H1 (cell line): ENCODE results near the gene ANXA2. TPM values are rescaled to one million over a fixed set of nuclear protein-coding genes. Genes with fewer than 3 reads are reported as not detected.

Experiments used
- ATF3 ChIP-seq: IDR thresholded peaks from 2 replicates; pipeline ENCODE4 v1.6.1; 2011; ENCODE audit warnings: low read depth, mild to moderate bottlenecking, low read length; ENCODE audit not compliant: insufficient read depth
- CHD7 ChIP-seq: fragments of 300-600 bp; sonication (generic); IDR thresholded peaks from 2 replicates; pipeline ENCODE4 v1.7.1; 2012; ENCODE audit warnings: low read length, moderate library complexity, mild to moderate bottlenecking, inconsistent platforms; ENCODE audit not compliant: insufficient replicate concordance
- FOSL1 ChIP-seq: IDR thresholded peaks from 2 replicates; pipeline ENCODE4 v1.6.1; 2011; ENCODE audit warnings: mild to moderate bottlenecking, low read depth, low read length, moderate library complexity; ENCODE audit not compliant: insufficient read depth
- KDM5A ChIP-seq: fragments of 200-600 bp; IDR thresholded peaks from 2 replicates; pipeline ENCODE4 v1.7.1; 2012; ENCODE audit warnings: mild to moderate bottlenecking, low read length, inconsistent platforms, mixed read lengths
- SIRT6 ChIP-seq: IDR thresholded peaks from one replicate; pipeline ENCODE4 v1.7.1; 2012; ENCODE audit warnings: low read length, inconsistent platforms
- TAF1 ChIP-seq: IDR thresholded peaks from 2 replicates; pipeline ENCODE4 v1.6.1; 2011; ENCODE audit warnings: mild to moderate bottlenecking, low read depth, low read length
- polyA plus RNA-seq, 7 experiments: library from polyadenylated mRNA; depleted of rRNA in 3 of 7; stranded (reverse) in 5 of 7; unstranded in 2 of 7; fragments of >200 nt in 5 of 7; fragments of 200-250 nt in 2 of 7; gene quantifications; 1 replicate in 5 of 7; 2 replicates in 1 of 7; 4 replicates in 1 of 7; pipeline versions ENCODE4 v1.2.1 to v1.2.3, GENCODE V29; 2011 to 2013; ENCODE audit warnings: missing spikeins in 2 of 7, mixed read lengths in 2 of 7
- total RNA-seq: library from RNA; stranded (reverse); fragmentation: NEBNext Ultra II Directional; extraction: Animal tissue kit (Norgen Biotek cat#: 25700); gene quantifications from 2 replicates; pipeline ENCODE4 v1.2.1, GENCODE V29; 2021

ANXA2 gene
- total and polyA plus RNA-seq, 2 of the 8 experiments (the other 6 are each of a cell fraction or from before 2014, with no cell fraction given): 178 to 217 TPM

- TF ChIP-seq CHD7: no peak
- no peak for TF ChIP-seq SIRT6
- no peak for TF ChIP-seq FOSL1
- no peak for TF ChIP-seq ATF3
- TF ChIP-seq TAF1: no peak
- TF ChIP-seq KDM5A: no peak
Measured at GRCh38 chr15:60376677-60377095, 21.1 kb downstream of the ANXA2 start (continued).
